Fibroblast of skin of right quadriceps (primary cell): ENCODE data around the gene ASB5.

Experiments used
- DNase-seq: peaks from one replicate; pipeline ENCODE4 v3.0.0-alpha.2; 2013

The ASB5 gene

DNA sequence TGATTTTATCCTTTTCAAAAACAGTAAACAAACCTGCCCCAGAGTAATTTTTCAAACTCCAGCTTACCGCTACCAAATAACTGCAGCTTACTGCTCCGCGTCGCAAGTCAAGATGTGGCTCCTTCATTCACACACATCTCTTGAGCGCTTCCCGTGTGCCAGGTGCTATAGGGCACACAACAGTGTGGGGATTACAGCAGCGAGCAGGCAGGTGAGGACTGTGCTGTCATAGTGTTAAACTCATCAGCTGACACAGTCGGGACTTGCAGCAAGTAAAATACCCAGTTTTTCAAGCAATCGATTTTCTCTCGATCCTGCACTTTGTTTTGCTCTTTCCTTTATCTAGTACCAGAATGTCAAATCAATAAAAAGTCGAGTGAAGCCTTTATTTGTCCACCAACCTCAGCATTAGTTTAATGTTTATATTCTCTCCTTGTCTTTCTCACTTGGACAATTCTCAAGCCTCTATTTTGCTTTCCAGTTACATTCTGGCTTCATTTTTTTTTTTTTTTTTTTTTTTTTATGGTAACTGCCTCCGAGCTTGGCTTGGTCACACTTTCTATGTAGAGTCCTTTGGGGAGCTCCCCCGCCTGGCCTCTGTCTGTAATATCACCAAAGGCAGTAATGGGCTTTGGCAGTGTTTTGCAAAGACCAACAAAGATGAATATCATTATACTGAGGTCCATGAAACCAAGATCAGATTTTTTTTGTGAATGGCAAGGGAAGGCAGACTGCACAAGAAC lies 8.3 kb upstream of the ASB5 start:
- DNase-seq: peak; percentile 70

DNA sequence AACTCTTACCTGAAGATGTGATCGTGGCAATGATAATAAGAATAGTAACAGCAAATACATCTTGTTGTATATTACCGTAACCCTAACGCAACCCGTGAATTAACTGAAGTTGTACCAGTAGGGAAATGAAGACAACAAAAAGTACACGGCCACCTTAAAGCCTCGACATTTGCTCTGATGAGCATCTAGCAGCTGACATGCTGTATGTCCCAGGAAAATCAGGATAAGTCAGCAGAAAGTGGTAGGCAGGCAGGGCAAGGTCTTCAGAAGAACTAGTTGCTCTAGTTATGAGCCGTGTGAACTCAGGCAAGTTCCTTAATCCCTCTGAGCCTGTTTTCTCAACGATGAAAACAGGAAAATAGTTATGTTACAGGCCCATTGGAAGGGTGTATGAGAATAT lies 7.7 kb upstream of the ASB5 start:
- DNase-seq: no peak

DNA sequence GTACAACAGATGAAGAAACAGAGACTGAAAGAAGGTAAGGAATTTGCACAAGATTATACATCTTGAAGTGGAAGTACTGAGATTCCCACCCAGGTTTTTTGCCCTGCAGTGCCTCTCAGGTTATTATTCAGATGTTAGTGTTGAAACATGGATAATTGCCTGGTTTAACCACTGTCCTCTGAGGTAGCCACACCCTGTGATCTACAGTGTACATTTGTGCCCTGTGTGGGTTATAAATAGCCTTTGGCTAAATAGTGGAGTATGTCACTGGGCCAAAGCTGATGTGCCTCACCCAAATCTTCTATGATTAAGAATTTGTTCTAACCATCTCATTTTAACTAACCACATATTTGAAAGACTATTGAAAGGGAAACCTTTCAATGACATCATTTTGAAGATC lies 5.4 kb upstream of the ASB5 start:
- DNase-seq: peak; percentile 54

DNA sequence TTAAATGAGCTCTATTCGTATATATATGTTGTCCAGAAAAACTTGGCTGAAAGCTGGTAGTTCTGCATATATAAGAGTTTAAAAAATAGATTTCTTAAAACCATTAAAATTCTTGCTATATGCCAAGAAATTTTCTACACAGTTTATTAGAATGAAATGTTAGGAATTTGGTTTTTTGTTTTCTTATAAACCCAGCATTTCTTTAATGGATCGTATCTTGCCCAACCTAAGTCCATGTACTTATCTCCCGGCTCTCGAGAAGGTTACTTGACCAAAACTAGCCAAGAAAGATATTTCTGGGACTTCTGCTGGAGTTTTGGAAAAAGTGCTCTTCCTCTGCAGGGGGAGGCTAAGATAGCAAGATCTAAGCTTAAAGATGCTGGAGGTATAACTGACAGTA lies 4.7 kb upstream of the ASB5 start:
- peak; percentile 31 for DNase-seq

DNA sequence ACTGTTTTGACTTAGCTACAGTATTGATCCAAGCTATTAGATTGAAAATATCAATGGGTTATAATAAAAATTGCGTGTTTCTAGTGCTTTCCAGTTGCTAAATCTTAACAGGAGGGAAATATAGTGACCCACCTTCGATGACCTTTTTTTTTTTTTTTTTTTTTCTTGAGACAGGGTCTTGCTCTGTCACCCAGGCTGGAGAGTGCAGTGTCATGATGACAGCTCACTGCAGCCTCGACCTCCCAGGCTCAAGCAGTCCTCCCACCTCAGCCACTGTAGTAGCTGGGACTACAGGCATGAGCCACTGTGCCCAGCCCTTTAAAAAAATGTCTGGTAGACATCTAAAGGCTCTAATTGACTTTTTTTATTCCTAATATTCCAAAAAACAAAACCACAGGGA lies 3.8 kb upstream of the ASB5 start:
- no peak for DNase-seq

DNA sequence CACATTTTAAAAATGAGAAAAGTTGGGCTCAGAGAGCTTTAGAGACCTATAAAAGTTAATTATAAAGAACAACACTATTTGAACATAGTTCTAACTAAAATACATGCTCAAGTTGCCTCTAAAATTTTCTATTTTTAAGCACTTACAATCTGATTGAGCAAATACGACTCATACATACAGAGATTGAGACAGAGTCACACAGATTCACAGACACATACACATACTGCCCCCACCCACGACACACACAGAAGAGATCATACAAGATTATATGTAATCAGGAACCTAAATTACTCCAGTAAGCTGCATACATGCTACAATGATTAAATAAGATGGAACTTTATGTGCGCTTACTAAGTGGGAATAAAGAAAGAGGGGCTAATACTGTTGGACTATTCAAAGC lies 2.7 kb upstream of the ASB5 start:
- peak; percentile 71 for DNase-seq

DNA sequence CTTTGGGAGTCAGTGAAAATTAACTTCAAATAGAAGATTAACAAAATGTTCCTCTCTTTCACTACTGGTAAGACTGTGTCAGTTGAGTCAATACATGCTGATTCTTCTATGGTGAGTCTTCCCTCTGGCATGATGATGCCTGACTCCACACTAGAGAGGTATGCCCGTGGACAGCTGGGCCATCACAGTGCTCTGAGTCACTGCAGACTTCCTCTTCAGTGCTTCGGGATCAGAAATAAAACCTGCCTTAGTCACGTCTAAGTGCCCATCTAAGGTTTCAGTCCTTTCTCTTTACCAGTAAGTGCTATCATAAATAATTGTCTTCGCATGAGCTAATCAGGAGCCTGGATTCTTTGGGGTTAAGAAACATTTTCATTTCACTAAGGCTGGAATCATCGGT lies 1.6 kb upstream of the ASB5 start:
- peak; percentile 100 for DNase-seq

DNA sequence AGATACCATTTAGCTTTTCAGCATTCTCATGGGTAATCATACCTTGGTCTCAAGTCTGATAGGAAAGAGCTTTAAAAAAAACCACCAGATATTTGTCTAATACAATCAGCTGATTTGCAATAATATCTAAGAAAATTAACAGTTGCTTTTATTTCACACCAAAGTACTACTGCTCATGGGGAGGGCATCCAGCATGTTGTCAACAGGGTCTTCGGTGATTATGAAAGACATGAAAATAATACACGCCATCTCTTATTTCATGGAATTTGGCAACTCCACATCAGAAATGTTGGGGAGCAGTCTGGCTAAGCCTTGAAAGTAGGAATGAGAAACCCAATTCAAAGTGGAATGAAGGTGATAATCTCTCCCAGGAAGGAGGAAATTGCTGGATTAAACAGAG lies 3.0 kb downstream of the ASB5 start:
- DNase-seq: no peak

DNA sequence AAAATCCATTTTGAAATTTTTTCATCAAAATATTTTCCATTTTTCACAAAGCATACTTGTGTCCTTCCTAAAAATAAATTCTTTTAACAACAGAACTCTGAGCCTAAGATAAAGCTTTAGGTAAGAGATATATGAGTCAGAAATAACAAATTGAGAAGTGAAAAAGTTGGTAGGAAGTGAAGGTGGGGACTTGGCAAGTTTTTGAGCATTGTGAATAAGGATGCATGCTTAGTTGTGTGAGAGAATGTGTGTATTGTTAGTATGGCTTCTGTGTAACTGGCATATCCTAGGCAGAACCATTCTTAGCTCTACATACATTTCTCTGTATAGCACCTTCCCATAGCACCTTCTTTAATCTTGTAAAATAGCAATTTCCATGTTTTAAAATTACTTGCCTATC lies 6.8 kb downstream of the ASB5 start:
- DNase-seq: no peak

DNA sequence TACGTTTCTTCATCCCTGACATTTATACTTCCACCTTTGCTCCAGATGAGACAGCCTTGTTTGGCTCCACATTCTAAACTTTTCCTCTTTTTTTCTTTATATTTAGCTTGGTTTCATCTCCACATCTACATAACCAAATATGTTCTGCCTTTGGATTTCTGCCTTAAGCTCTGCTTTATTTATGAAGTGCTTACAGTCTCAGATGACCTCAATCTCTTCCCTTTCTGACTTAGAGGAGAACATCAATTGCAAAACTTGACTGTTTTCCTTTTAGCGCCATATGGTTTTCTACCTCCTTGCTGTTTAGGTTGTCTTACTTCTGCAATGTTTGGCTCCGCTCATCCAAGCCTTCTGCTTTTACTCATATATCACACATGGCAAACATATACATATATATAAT lies 7.5 kb downstream of the ASB5 start:
- DNase-seq: peak; percentile 79

DNA sequence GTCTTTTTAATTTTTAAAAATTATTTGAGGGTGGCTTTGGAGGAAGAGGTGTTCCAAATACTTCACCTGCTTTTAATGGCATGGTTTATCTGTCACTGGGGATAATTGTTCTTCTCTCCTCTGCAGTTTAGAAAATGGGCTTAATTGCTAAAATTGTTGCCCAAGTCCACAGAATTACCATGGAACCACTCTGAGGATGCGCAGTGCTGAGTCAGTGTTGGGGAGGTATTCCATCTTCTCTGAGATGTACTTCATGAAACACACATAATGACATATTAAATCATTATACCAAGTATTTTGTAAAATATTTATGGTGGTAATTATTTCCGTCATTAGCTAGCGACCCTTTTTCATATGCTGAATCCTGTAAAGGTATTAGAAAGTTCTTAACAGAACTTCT lies 8.0 kb downstream of the ASB5 start:
- no peak for DNase-seq

DNA sequence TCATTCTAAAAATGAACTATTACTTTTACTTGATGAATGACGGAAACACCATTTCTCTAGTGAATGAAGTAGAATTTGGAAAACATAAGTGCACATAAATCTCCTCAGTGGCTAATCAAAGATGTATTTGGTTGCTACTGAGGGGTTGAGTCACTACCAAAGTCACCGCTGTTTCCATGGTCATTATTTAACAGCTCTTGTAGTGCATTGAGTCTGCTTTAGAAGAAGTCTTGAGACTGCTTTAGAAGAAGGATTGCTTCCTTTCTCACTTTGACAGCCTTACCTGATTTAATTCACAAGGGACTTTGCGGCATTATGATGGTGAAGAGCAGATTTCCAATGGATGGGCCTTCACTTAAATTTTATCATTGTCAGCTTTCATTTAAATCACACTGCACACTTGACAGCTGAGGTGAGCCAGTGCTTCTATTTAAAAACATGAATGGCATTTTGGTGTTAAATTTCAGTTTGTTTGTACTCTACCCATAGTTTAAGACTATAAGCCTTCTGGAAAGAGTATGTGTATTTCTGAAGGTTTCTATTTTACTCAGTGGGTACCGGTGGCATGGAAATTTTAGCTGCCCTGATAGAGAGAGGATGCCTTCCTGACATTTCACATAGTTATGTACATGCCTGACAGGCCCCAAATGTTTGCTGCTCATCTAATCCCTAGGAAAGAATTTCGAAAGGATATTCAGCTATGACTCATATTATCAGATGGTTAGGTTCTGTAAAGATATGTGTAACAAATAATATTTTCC lies 9.5 kb downstream of the ASB5 start:
- peak; percentile 81 for DNase-seq

DNA sequence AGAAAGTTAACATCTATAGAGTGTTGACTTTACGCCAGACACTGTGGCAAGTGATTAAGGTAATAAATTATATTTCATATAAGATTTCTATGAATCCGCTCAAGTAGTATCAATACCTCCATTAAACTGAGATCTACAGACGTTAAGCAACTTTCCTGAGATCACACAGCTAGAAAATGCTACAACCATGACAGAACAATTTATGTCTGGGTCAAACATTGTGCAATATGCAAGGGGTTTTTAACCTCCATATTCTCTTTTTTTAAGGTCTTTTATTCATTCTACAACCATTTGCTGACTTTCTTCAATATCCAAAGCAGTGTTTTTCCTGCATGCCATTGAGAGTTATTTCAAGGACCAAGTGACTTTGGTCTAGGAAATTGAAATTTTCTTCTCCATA lies 10.9 kb downstream of the ASB5 start:
- no peak for DNase-seq

DNA sequence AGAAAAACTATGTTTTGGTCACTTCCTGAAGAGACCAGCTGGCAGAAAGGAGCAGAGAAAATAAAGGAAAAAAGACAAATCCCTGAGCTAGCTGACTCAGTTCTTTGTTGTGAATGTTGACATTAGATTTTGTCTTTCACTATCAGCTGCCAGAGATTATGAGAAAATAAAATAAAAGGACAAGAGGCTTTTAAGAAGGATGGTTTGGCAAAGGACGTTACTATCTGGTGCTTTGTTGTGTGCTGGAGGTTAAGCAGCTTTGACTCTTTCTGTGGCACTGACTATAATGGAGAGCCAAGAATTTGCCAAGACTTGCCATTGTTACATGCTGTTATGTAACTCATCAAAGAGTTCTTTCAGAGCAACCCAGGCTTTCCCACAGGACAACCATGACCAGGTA lies 12.1 kb downstream of the ASB5 start:
- no peak for DNase-seq

DNA sequence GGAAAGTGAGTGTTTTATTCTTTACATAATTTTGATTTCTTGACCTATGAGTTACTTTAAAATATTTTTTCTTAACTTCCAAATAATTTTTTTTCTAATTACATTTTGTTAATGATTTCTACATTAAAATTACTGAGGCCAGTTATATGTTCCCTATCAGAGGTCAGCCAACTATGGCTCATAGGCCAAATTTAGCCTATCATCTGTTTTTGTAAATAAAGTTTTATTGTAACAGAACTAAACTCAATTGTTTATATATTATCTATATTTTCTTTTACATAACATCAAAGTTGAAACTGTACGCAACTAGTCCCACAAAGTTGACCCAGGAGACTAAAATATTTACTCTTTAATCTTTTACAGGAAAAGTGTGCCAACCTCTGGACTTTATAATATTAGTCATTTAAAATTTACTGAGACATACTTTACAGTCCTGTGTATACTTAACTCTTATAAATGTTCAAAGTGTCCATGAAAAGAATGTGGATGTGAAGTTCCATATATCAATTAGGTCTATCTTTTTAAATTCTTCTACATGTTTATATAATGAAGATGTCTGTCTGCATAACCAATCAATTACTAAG lies 26.2 kb downstream of the ASB5 start:
- no peak for DNase-seq

DNA sequence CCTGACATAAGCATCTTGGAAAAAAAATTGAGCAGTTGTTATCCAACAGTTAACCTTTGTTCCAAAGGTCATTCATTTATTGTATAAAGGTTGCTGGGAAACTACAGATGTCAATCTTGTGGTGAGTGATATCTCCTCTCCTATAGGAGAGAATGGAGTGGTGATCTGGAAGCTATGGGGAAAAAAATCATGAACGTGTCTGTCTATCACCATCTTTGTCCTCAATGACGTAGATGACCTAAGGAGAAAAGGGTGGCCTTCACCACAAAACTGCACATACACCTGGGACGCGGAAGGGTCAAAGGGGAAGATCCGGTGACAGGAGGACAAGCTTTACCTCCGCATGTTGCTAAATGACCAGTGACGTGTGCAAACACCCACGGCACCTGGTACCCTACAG lies 27.3 kb downstream of the ASB5 start:
- DNase-seq: no peak

DNA sequence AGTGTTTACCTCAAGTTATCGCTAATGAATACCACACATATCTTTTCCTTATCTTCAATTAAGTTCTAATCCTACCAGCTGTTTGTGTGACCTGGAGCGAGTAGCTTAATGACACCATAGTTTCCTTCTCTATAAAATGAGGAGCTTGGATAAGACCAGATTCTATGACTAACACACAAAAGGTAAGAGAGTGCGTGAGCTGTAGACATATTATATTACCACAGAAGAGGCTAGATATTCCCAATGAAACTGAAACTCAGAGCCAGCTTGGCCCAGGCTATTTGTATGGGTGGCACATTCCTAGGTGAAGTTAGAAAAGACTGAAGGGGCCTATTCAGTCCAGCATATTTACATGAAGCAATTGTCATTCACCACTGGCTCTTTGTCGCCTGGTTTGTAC lies 30.2 kb downstream of the ASB5 start:
- peak; percentile 28 for DNase-seq

DNA sequence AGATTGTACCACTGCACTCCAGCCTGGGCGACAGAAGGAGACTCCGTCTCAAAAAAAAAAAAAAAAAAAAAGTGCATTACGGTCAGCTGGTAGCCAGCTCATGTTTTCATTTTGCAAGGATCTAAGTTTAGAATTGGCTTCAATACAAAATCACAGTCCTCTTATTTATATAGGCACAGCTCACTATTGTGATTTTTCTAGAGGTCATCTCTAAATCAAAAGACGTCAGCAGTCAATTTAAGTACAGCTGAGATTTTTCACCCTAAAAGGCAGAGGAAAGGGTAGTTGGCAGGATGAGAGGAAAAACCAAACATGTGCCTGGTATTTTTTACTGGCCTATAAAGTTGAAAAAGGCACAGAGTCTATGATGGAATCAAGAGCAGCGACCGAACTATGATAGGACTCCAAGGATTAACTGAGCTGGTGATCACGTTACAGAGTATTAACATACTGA lies 30.8 kb downstream of the ASB5 start:
- DNase-seq: peak; percentile 82

DNA sequence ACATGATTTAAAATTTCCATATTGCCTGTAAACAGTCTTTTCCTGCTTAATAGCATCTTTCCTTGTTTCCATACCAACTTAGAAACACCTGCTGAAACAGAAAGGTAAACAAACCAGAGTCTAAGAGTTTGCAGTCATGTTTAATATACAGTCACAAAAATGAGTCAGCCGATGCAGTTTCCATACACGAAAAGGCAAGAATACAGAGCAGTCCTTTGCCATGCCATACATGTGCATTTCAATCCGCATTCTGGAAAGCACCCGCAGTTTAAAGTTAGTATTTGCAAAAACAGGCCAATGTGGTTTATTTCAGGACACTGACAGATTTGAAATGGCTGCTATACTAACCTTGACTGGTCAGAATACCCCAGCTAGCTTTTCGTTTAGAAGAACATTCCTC lies 32.1 kb downstream of the ASB5 start:
- DNase-seq: peak; percentile 4

DNA sequence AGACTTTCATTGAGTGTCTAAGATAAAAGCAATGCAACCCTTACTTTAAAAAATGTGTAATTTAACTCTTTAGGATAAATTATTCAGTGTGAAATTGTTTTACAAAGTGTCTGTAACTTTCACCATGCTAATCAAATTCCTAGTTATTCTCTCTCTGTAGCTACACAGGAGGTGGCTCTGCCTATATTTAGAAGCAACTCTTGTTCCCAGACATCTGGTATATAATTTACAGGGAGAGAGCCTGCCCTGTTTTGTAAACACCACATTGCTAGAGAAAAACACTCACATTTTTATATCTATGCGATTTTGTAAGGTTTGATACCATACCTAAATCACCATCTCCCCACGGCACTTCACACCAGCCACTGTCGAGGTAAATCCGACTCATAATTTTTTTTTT lies 38.2 kb downstream of the ASB5 start:
- DNase-seq: no peak

DNA sequence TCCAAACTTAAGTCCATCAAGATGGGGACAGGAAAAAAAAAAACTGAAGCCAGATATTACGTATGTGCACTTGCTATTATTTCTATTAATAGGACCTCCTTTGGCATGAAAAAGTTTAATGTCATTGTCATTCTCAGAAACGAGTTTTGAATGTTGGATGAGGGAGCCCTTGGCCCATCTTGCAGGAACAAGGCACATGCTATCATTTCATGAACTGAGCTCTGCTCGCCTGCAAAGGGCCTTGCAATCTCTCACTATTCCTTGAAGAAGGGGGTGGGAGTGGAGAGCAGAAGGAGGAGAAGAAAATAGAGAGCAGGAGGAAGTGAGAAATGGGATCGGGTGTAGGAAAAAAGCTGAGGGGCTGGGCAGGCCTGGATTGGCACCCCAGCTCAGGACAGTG lies 39.4 kb downstream of the ASB5 start:
- DNase-seq: no peak

DNA sequence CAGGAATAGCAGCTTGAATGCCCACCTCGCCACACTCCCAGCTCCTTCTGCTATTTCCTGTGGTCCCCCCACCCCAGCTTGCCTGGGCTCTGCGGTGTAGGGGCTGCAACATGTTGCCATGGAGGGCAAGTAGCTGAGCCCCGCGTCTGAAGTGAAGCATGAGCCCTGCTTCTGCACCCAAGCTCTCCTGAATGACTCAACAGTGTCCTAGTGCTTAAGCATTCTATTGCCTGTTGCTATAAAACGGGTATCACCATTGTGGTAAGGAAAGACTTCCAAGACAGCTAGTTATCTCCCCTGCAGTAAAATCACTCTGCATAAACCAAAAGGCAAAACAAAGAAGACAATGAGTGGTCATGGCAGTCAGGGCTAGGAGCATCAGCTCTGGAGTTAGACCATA lies 42.3 kb downstream of the ASB5 start:
- no peak for DNase-seq

DNA sequence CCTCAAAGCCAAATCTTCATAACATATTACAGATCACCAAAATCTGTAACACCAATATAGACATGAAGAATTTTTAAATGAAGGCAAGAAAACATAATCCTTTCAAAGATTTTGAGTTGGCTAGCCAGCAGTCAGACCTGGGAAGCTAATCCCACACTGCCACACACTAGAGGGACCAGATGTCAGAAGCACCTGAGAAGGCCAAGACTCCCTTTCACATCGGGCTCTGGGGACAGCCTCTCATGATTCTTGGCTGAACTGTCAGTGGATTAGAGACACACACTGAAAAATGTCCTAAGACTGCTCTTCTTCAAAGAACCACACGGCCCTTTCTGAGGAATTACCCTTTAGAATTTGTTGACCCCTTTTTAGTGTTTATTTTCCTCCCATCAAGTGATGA lies 45.5 kb downstream of the ASB5 start:
- DNase-seq: no peak

DNA sequence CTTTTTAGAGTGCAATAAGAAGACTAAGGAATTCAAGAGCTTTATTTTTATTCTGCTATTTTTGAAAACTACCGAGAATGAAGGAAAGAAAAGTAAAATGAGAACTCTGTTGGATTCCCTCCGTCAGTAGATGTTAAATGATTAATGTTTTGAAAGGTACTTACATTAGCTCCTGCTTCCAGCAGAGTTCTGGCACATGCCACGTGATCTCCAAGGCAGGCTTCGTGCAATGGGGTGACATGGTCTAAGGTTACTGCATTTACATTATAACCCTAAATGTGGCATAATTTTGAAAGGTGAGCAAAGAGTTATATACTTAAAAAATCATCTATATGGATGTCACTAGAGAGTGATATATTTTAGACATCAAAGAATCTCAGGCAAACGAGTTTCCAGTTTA lies 46.9 kb downstream of the ASB5 start:
- DNase-seq: no peak
